IMR-90 (cell line): ENCODE data around the gene MPZL2.

Experiments used
- CHD1 ChIP-seq: IDR thresholded peaks from 2 replicates; pipeline ENCODE4 v1.6.1; 2012; ENCODE audit warnings: low read depth, low read length, improper control_type of control experiment
- FOS ChIP-seq: fragments of 150-350 bp; IDR thresholded peaks from 2 replicates; pipeline ENCODE4 v1.6.1; 2016; ENCODE audit warnings: low read depth, low read length
- MAFK ChIP-seq: IDR thresholded peaks from 2 replicates; pipeline ENCODE4 v1.6.1; 2012; ENCODE audit warnings: low read depth, low read length, improper control_type of control experiment
- MAZ ChIP-seq: IDR thresholded peaks from 2 replicates; pipeline ENCODE4 v1.6.1; 2012; ENCODE audit warnings: low read depth, mild to moderate bottlenecking, low read length, improper control_type of control experiment, moderate library complexity, borderline replicate concordance
- POLR2A ChIP-seq: IDR thresholded peaks from 2 replicates; pipeline ENCODE4 v1.6.1; 2012; ENCODE audit warnings: mild to moderate bottlenecking, low read depth, low read length
- RAD21 ChIP-seq: IDR thresholded peaks from 2 replicates; pipeline ENCODE4 v1.6.1; 2012; ENCODE audit warnings: low read length, improper control_type of control experiment
- TF ChIP-seq, protein P1 (sequence below): conservative IDR thresholded peaks from 2 replicates; pipeline ENCODE4 v1.5.1; 2012; ENCODE audit warnings: mild to moderate bottlenecking, low read depth, low read length, improper control_type of control experiment
- TF ChIP-seq, protein P2 (sequence below): fragments of 150-350 bp; IDR thresholded peaks from 2 replicates; pipeline ENCODE4 v1.6.1; 2017; ENCODE audit warnings: mild to moderate bottlenecking, antibody characterized with exemption, low read length, low read depth

DNA sequence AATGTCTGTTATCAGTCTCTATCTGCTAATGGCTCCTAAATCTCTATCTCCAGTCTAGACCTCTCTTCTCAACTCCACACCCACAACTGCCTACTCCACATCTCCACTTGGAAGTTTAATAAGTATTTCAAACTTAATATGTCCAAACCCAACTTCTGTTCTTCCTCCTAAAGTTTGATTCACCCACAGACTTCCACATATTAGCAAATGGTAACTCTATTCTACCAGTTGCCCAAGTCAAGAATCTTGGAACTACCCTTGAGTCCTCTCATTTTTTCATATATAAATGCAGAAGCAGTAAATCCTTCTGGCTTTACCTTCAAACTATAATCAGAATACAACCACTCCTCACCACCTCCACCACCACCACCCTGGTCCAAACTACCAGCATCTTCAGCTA, 32.6 kb downstream of the MPZL2 start:
- TF ChIP-seq, protein P1, sequence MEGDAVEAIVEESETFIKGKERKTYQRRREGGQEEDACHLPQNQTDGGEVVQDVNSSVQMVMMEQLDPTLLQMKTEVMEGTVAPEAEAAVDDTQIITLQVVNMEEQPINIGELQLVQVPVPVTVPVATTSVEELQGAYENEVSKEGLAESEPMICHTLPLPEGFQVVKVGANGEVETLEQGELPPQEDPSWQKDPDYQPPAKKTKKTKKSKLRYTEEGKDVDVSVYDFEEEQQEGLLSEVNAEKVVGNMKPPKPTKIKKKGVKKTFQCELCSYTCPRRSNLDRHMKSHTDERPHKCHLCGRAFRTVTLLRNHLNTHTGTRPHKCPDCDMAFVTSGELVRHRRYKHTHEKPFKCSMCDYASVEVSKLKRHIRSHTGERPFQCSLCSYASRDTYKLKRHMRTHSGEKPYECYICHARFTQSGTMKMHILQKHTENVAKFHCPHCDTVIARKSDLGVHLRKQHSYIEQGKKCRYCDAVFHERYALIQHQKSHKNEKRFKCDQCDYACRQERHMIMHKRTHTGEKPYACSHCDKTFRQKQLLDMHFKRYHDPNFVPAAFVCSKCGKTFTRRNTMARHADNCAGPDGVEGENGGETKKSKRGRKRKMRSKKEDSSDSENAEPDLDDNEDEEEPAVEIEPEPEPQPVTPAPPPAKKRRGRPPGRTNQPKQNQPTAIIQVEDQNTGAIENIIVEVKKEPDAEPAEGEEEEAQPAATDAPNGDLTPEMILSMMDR = no peak
- TF ChIP-seq CHD1 (no peak), RAD21 (no peak), MAFK (no peak), POLR2A (no peak), MAZ (no peak), FOS (no peak)
- TF ChIP-seq, protein P2, sequence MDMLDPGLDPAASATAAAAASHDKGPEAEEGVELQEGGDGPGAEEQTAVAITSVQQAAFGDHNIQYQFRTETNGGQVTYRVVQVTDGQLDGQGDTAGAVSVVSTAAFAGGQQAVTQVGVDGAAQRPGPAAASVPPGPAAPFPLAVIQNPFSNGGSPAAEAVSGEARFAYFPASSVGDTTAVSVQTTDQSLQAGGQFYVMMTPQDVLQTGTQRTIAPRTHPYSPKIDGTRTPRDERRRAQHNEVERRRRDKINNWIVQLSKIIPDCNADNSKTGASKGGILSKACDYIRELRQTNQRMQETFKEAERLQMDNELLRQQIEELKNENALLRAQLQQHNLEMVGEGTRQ = no peak
